Small intestine (tissue), 7 donors: Measurements from ENCODE around the gene WDR77. TPM values are rescaled to one million over a fixed set of nuclear protein-coding genes. Genes with fewer than 3 reads are reported as not detected.

Experiments
- DNase-seq, 2 donors: peaks; one replicate each; pipeline versions ENCODE4 v3.0.0 to v3.0.0-alpha.2; 2013
- FAIRE-seq: peaks from 2 replicates; lab custom pipeline; 2012; peaks lifted over from hg19 to GRCh38; lab: Jason Lieb, UNC
- H3K27ac ChIP-seq, 3 donors: one replicate each; pipeline ENCODE4 v1.5.1; 2013; ENCODE audit warnings: low read length in 2 of 3, mild to moderate bottlenecking in 2 of 3, control low read depth in 1 of 3, inconsistent platforms in 1 of 3, low read depth in 1 of 3, moderate library complexity in 1 of 3
- H3K27me3 ChIP-seq, 3 donors: one replicate each; pipeline ENCODE4 v1.6.1; 2013; ENCODE audit warnings: low read length in 3 of 3, inconsistent platforms in 1 of 3; ENCODE audit not compliant: control insufficient read depth in 3 of 3, insufficient read depth in 3 of 3
- H3K36me3 ChIP-seq, 3 donors: one replicate each; pipeline ENCODE4 v1.6.1; 2013; ENCODE audit warnings: low read length in 3 of 3, inconsistent platforms in 1 of 3, low read depth in 1 of 3, mild to moderate bottlenecking in 1 of 3, moderate library complexity in 1 of 3; ENCODE audit not compliant: control insufficient read depth in 3 of 3, insufficient read depth in 2 of 3
- H3K4me1 ChIP-seq, 3 donors: one replicate each; pipeline ENCODE4 v1.6.1; 2013; ENCODE audit warnings: low read length in 2 of 3, inconsistent platforms in 1 of 3, low read depth in 1 of 3, mild to moderate bottlenecking in 1 of 3, moderate library complexity in 1 of 3; ENCODE audit not compliant: control insufficient read depth in 3 of 3, insufficient read depth in 2 of 3
- H3K4me3 ChIP-seq, 3 donors: one replicate each; pipeline ENCODE4 v1.5.1; 2013; ENCODE audit warnings: low read length in 3 of 3, control low read depth in 1 of 3, inconsistent platforms in 1 of 3, low read depth in 1 of 3, mild to moderate bottlenecking in 1 of 3, moderate library complexity in 1 of 3
- H3K9me3 ChIP-seq, 2 donors: one replicate each; pipeline ENCODE4 v1.6.1; 2013; ENCODE audit warnings: low read depth in 1 of 2, low read length in 1 of 2; ENCODE audit not compliant: control insufficient read depth in 2 of 2, insufficient read depth in 1 of 2
- WGBS, 3 donors: extraction: QIAGEN DNeasy Blood & Tissue Kit; methylation state at CpG; one replicate each; pipeline ENCODE4 v1.1.7; 2013; 5-methylcytosine and 5-hydroxymethylcytosine counted together
- polyA plus RNA-seq, 4 donors: library from polyadenylated mRNA; stranded (reverse) in 3 of 4; unstranded in 1 of 4; fragments of 200-250 nt in 3 of 4; fragments of 120-200 nt in 1 of 4; gene quantifications; one replicate each; pipeline versions ENCODE4 v1.2.1 to v1.2.3, GENCODE V29; 2013
- donor health status: healthy with polysubstance abuse.
- donor health status: control.
- donor health status: control.
- donor health status: Bipolar disorder and iron deficiency.
- donor health status: healthy.

WDR77 gene
- polyA plus RNA-seq, 4 donors: 11.0 to 30.1 (median 21.7) TPM

- FAIRE-seq: no peak
- no peaks in the 10 kb centered on the region for H3K9me3 ChIP-seq
These were observed 38.1 kb upstream of the WDR77 start for GRCh38 chr1:111487133-111487532.

DNA sequence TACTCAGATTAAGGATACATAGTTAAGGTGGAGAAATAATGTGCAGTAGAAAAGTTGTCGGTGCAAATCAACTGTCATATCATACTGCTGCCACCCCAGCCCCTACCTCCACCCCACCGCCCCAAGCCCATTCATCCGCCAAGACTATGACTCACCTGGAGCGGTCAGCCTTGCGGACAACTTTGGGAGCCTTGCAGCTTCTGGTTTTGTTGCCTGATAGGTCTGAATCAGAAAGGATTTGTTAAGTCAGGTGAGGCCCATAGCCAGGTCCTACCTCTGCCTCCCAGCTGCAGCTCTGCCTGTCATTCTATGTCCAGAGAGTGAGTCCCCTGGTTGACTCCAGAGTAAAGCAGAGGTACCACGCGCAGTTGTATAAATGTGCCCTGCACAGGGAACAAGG, 37.4 kb upstream of the WDR77 start:
- no peak for DNase-seq
- H3K27me3 ChIP-seq: no peaks in the 10 kb centered on the region
- H3K36me3 ChIP-seq: no peaks in the 10 kb centered on the region
- no peaks in the 10 kb centered on the region for H3K4me1 ChIP-seq
- FAIRE-seq: no peak
- H3K9me3 ChIP-seq: no peaks in the 10 kb centered on the region
- H3K27ac ChIP-seq: no peak overlapping the region
- no peak overlapping the region for H3K4me3 ChIP-seq
- 96 to 98% (median 96%) methylated on average over 7 of the region's 7 CpGs for WGBS, 3 donors

More at GRCh38 chr1:111487133-111487532, 38.1 kb upstream of the WDR77 start:
- no peak for DNase-seq
- Histone ChIP-seq H3K4me3 (no peak overlapping the region), H3K4me1 (no peaks in the 10 kb centered on the region), H3K27me3 (no peaks in the 10 kb centered on the region), H3K36me3 (no peaks in the 10 kb centered on the region), H3K27ac (no peak overlapping the region)
- WGBS, 3 donors: 84 to 87% (median 86%) methylated on average over 6 of the region's 6 CpGs

GRCh38 chr1:111484391-111485026, 35.5 kb upstream of the WDR77 start:
- Histone ChIP-seq H3K27ac (no peak overlapping the region), H3K36me3 (no peaks in the 10 kb centered on the region), H3K4me3 (no peak overlapping the region), H3K27me3 (no peaks in the 10 kb centered on the region), H3K4me1 (no peaks in the 10 kb centered on the region), H3K9me3 (no peaks in the 10 kb centered on the region)
- no peak for DNase-seq
- FAIRE-seq: no peak

DNA sequence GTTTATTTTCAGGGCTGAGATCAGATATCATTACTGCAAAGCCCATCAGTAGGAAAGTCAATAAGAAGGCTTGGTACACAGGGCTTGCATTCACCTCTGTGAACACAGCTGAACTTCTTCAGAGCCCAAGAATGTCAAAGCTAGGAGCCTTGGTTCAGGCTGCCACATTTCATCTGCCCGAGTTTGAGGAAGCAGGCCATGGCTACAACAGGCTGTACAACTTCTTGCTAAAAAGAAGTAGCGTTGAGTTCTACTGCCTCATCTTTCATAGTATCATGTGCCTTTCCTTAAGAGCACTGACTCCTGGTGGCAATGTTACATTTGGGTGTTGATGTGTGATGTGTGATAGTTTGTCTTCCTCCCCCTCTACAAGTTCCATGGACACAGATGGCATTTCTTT, 34.8 kb upstream of the WDR77 start:
- no peaks in the 10 kb centered on the region for H3K27me3 ChIP-seq
- no peaks in the 10 kb centered on the region for H3K36me3 ChIP-seq
- no peaks in the 10 kb centered on the region for H3K4me1 ChIP-seq
- 61 to 95% (median 93%) methylated on average over 2 of the region's 2 CpGs for WGBS, 3 donors
- DNase-seq (no peak), FAIRE-seq (no peak)
- H3K9me3 ChIP-seq: no peaks in the 10 kb centered on the region
- H3K27ac ChIP-seq: no peak overlapping the region
- H3K4me3 ChIP-seq: no peak overlapping the region

DNA sequence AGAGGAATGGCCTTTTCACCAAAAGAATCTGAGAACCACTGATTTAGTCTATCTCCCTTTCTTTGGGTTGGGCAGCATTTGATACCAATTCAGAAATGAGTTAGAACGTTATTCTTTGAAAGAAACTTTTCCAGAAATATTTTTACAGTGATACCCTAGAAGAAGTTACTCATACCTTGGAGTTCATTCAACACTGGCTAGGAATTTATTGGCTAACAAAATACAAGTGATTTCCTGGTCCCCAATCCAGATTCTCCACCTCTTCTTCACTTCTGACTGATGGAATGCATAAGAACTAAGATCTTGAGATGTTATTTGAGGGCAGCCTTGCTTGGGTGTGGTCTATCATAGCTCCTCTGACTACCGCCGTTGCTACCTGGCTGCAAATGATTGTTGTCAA, 34.1 kb upstream of the WDR77 start:
- WGBS, 3 donors: 52 to 73% (median 69%) methylated on average over 3 of the region's 3 CpGs
- no peak overlapping the region for H3K4me3 ChIP-seq
- H3K36me3 ChIP-seq: no peaks in the 10 kb centered on the region
- no peaks in the 10 kb centered on the region for H3K27me3 ChIP-seq
- FAIRE-seq: no peak
- DNase-seq: no peak
- no peaks in the 10 kb centered on the region for H3K4me1 ChIP-seq
- H3K27ac ChIP-seq: no peak overlapping the region
- no peaks in the 10 kb centered on the region for H3K9me3 ChIP-seq

GRCh38 chr1:111481387-111482221, 32.5 kb upstream of the WDR77 start:
- no peaks in the 10 kb centered on the region for H3K27me3 ChIP-seq
- peaks cover 0 to 6% (median 2%) of the 10 kb centered on the region in 3 donors for H3K4me1 ChIP-seq
- DNase-seq (peak; percentile 64 to 71), FAIRE-seq (no peak)
- no peaks in the 10 kb centered on the region for H3K36me3 ChIP-seq
- WGBS, 3 donors: 39 to 54% (median 46%) methylated on average over 8 of the region's 8 CpGs
- no peak overlapping the region for H3K4me3 ChIP-seq
- no peak overlapping the region for H3K27ac ChIP-seq
- no peaks in the 10 kb centered on the region for H3K9me3 ChIP-seq

DNA sequence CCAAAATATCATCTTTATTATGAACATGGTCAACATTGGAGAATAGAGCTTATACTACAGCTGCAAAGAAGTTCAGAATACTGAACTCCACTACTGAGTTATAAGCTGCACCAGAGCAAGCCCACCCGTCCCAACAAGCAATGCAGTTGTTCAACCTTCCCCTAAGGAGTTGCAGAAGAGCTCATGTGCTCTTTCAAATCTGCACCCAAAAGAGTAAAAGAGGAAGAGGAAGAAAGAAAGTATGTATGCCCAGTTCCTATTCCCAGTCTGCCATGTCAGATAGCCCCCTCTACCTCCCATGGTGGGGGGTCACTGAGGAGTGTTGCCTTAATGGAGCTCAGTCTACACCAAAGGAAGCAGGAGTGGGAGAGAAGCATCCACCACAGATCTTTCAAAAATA, 31.6 kb upstream of the WDR77 start:
- Histone ChIP-seq H3K4me3 (no peak overlapping the region), H3K27ac (no peak overlapping the region), H3K36me3 (no peaks in the 10 kb centered on the region), H3K4me1 (peaks cover 0 to 6% (median 2%) of the 10 kb centered on the region in 3 donors), H3K27me3 (no peaks in the 10 kb centered on the region), H3K9me3 (no peaks in the 10 kb centered on the region)
- no peak for DNase-seq
- no peak for FAIRE-seq
- 68 to 73% (median 71%) methylated on average over 1 of the region's 1 CpG for WGBS, 3 donors

DNA sequence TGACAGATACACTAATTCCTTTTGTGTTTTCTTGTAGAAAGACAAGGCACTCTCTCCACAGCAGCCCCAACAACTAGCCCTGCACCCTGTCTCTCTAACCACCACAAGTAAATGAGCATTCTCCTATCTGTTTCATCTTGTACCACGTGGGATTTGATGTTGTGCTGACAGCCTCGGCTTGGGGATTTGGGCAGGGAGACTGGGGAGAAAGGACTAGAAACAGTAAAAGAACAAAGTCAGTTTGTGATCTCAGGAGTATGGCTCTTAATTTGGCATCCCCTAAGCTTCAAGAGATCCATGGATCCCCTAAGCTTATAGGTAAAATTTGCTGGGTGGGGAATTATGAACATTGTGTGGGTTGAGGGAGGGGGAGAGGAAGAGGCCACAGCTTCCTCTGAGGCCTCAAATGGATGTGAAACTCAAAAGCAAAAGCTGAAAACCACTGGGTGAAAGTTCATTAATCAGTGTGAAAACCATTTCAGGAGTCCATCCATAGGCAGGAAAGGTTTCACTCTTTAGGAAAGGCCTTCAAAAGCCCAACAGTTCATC, 27.8 kb upstream of the WDR77 start:
- WGBS, 3 donors: 45 to 66% (median 49%) methylated on average over 2 of the region's 2 CpGs
- Histone ChIP-seq H3K4me1 (peaks cover 0 to 6% (median 2%) of the 10 kb centered on the region in 3 donors), H3K36me3 (peaks cover 0 to 3% (median 0%) of the 10 kb centered on the region in 3 donors), H3K9me3 (no peaks in the 10 kb centered on the region), H3K27me3 (no peaks in the 10 kb centered on the region), H3K4me3 (no peak overlapping the region), H3K27ac (peak overlapping the region in 1 of 3 donors; percentile 33)
- FAIRE-seq: no peak
- peak in 1 of 2 donors; percentile 29 for DNase-seq
